Type B pancreatic cell (in vitro differentiated cells): ENCODE results near the gene COPZ2. TPM values are rescaled to one million over a fixed set of nuclear protein-coding genes. Genes with fewer than 3 reads are reported as not detected.
"Not testable (repeated sequence)": the region's sequence is repeated elsewhere in the genome, so short reads cannot be mapped to it uniquely, and the experiment has no call there.

Experiments used
- DNase-seq: peaks from one replicate; pipeline ENCODE4 v3.0.0; 2021; ENCODE audit warnings: mixed read lengths; ENCODE audit not compliant: unreplicated experiment; ENCODE audit errors: extremely low spot score
- H3K27ac Mint-ChIP-seq: 2 replicates; pipeline ENCODE4 v1.8.0; 2021; ENCODE audit warnings: mild to moderate bottlenecking, mixed read lengths
- H3K27me3 Mint-ChIP-seq: 2 replicates; pipeline ENCODE4 v1.8.0; 2021; ENCODE audit warnings: mixed read lengths
- H3K36me3 Mint-ChIP-seq: 2 replicates; pipeline ENCODE4 v1.8.0; 2021; ENCODE audit warnings: mixed read lengths
- H3K4me1 Mint-ChIP-seq: one replicate; pipeline ENCODE4 v1.8.0; 2021; ENCODE audit warnings: mixed read lengths; ENCODE audit not compliant: unreplicated experiment
- H3K4me3 Mint-ChIP-seq: 2 replicates; pipeline ENCODE4 v1.8.0; 2021; ENCODE audit warnings: mild to moderate bottlenecking, mixed read lengths
- H3K9me3 Mint-ChIP-seq: 2 replicates; pipeline ENCODE4 v1.8.0; 2021; ENCODE audit warnings: mixed read lengths
- CTCF ChIP-seq: fragments of 200-600 bp; sonication (generic); conservative IDR thresholded peaks from 2 replicates; pipeline ENCODE4 v1.5.0; 2021; ENCODE audit warnings: antibody characterized with exemption, mild to moderate bottlenecking
- total RNA-seq: library from RNA; stranded (reverse); gene quantifications from 2 replicates; pipeline ENCODE4 v1.2.1, GENCODE V29; 2021; ENCODE audit warnings: low replicate concordance

The COPZ2 gene
- total RNA-seq, 1 donor from 2014 or later = 5.7 TPM

GRCh38 chr17:48003417-48004151 lies 34.0 kb downstream of the COPZ2 start:
- TF ChIP-seq CTCF = peak; percentile 70
- Mint-ChIP-seq H3K36me3 (no peaks in the 10 kb centered on the region), H3K27ac (peak overlapping the region; percentile 81), H3K4me1 (peaks cover 47% of the 10 kb centered on the region), H3K4me3 (peak overlapping the region; percentile 60), H3K27me3 (peaks cover 13% of the 10 kb centered on the region), H3K9me3 (no peaks in the 10 kb centered on the region)
- DNase-seq = no peak

GRCh38 chr17:48002916-48003416 lies 34.6 kb downstream of the COPZ2 start:
- Mint-ChIP-seq H3K36me3 (no peaks in the 10 kb centered on the region), H3K4me1 (peaks cover 45% of the 10 kb centered on the region), H3K27me3 (peaks cover 13% of the 10 kb centered on the region), H3K27ac (peak overlapping the region; percentile 81), H3K9me3 (no peaks in the 10 kb centered on the region), H3K4me3 (peak overlapping the region; percentile 60)
- no peak for TF ChIP-seq CTCF
- no peak for DNase-seq

- Mint-ChIP-seq H3K9me3 (no peaks in the 10 kb centered on the region), H3K27me3 (peaks cover 13% of the 10 kb centered on the region), H3K27ac (peak overlapping the region; percentile 81), H3K4me3 (peak overlapping the region; percentile 60), H3K4me1 (peaks cover 45% of the 10 kb centered on the region), H3K36me3 (no peaks in the 10 kb centered on the region)
- DNase-seq = no peak
- no peak for TF ChIP-seq CTCF
These were observed 35.2 kb downstream of the COPZ2 start for GRCh38 chr17:48002266-48002915.

GRCh38 chr17:48001657-48002056 lies 35.9 kb downstream of the COPZ2 start:
- not testable (repeated sequence) for DNase-seq, H3K4me3 Mint-ChIP-seq, H3K36me3 Mint-ChIP-seq, H3K9me3 Mint-ChIP-seq, H3K27ac Mint-ChIP-seq
- H3K27me3 Mint-ChIP-seq = peaks cover 13% of the 10 kb centered on the region
- peaks cover 45% of the 10 kb centered on the region for H3K4me1 Mint-ChIP-seq

- no peak for TF ChIP-seq CTCF
- H3K36me3 Mint-ChIP-seq = no peaks in the 10 kb centered on the region
- H3K4me1 Mint-ChIP-seq = peaks cover 48% of the 10 kb centered on the region
- no peaks in the 10 kb centered on the region for H3K9me3 Mint-ChIP-seq
- no peak overlapping the region for H3K27ac Mint-ChIP-seq
- H3K4me3 Mint-ChIP-seq = no peak overlapping the region
- peaks cover 15% of the 10 kb centered on the region for H3K27me3 Mint-ChIP-seq
- DNase-seq = no peak
These were observed 36.4 kb downstream of the COPZ2 start for GRCh38 chr17:48001197-48001596.

GRCh38 chr17:47999582-47999981 lies 38.0 kb downstream of the COPZ2 start:
- Mint-ChIP-seq H3K4me3 (no peak overlapping the region), H3K36me3 (no peaks in the 10 kb centered on the region), H3K4me1 (peaks cover 45% of the 10 kb centered on the region), H3K9me3 (no peaks in the 10 kb centered on the region), H3K27ac (no peak overlapping the region), H3K27me3 (peaks cover 23% of the 10 kb centered on the region)
- DNase-seq = no peak
- TF ChIP-seq CTCF = no peak
